Measurements from ENCODE around the gene ANKS1A.

The ANKS1A gene

GRCh38 chr6:35054106-35054742, 165.2 kb downstream of the ANKS1A start:
- Histone ChIP-seq H3K79me2 (ENCODE audit: low read length) (no peaks in the 10 kb centered on the region), H3K9me2 (replicated peaks; ENCODE audit: insufficient read depth, low read length) (no peaks in the 10 kb centered on the region), H3K4me1 (ENCODE audit: low read length) (peaks cover 2% of the 10 kb centered on the region), H3K27ac (ENCODE audit: low read length) (no peak overlapping the region), H4K20me1 (ENCODE audit: insufficient read depth, low read length) (no peaks in the 10 kb centered on the region), H3K36me3 (replicated peaks; ENCODE audit: insufficient read depth, low read length) (no peaks in the 10 kb centered on the region), H3K4me2 (ENCODE audit: low read depth, low read length) (no peak overlapping the region), H3K9me3 (replicated peaks; ENCODE audit: insufficient read depth, low read length) (no peaks in the 10 kb centered on the region), H3K9ac (ENCODE audit: low read length) (no peak overlapping the region), H3K4me3 (ENCODE audit: low read length) (no peak overlapping the region), H2AFZ (ENCODE audit: low read length) (no peak overlapping the region), H3K27me3 (replicated peaks; ENCODE audit: insufficient read depth, low read length) (no peaks in the 10 kb centered on the region), H3F3A (ENCODE audit: insufficient read depth, low read length) (no peaks in the 10 kb centered on the region)
- no peak for DNase-seq
- TF ChIP-seq CTCF (IDR thresholded peaks at IDR 0.05; ENCODE audit: low read length): no peak
- no peak for TF ChIP-seq EZH2phosphoT487 (IDR thresholded peaks at IDR 0.05; ENCODE audit: low read length)
- no peak for TF ChIP-seq EZH2 (optimal IDR thresholded peaks at IDR 0.05; ENCODE audit: low read depth, low read length)

GRCh38 chr6:35054743-35055130, 165.7 kb downstream of the ANKS1A start:
- no peaks in the 10 kb centered on the region for H3K36me3 ChIP-seq (replicated peaks; ENCODE audit: insufficient read depth, low read length)
- H3K4me2 ChIP-seq (ENCODE audit: low read depth, low read length): no peak overlapping the region
- no peaks in the 10 kb centered on the region for H3K79me2 ChIP-seq (ENCODE audit: low read length)
- H3K9ac ChIP-seq (ENCODE audit: low read length): no peak overlapping the region
- H3K27me3 ChIP-seq (replicated peaks; ENCODE audit: insufficient read depth, low read length): no peaks in the 10 kb centered on the region
- TF ChIP-seq EZH2phosphoT487 (IDR thresholded peaks at IDR 0.05; ENCODE audit: low read length) (no peak), CTCF (IDR thresholded peaks at IDR 0.05; ENCODE audit: low read length) (no peak)
- H3K4me1 ChIP-seq (ENCODE audit: low read length): no peaks in the 10 kb centered on the region
- H3K9me2 ChIP-seq (replicated peaks; ENCODE audit: insufficient read depth, low read length): no peaks in the 10 kb centered on the region
- H3K27ac ChIP-seq (ENCODE audit: low read length): no peak overlapping the region
- H4K20me1 ChIP-seq (ENCODE audit: insufficient read depth, low read length): no peaks in the 10 kb centered on the region
- H3F3A ChIP-seq (ENCODE audit: insufficient read depth, low read length): no peaks in the 10 kb centered on the region
- no peak overlapping the region for H3K4me3 ChIP-seq (ENCODE audit: low read length)
- no peaks in the 10 kb centered on the region for H3K9me3 ChIP-seq (replicated peaks; ENCODE audit: insufficient read depth, low read length)
- no peak for DNase-seq
- H2AFZ ChIP-seq (ENCODE audit: low read length): no peak overlapping the region

- no peak for TF ChIP-seq EZH2phosphoT487 (IDR thresholded peaks at IDR 0.05; ENCODE audit: low read length)
- no peak for TF ChIP-seq CTCF (IDR thresholded peaks at IDR 0.05; ENCODE audit: low read length)
- no peak for TF ChIP-seq EZH2 (optimal IDR thresholded peaks at IDR 0.05; ENCODE audit: low read depth, low read length)
- no peak for DNase-seq
- H3K27me3 ChIP-seq (replicated peaks; ENCODE audit: insufficient read depth, low read length): no peaks in the 10 kb centered on the region
Measured at GRCh38 chr6:35055891-35056290, 166.8 kb downstream of the ANKS1A start.

More at GRCh38 chr6:35055891-35056290, 166.8 kb downstream of the ANKS1A start:
- Histone ChIP-seq H3K9me2 (replicated peaks; ENCODE audit: insufficient read depth, low read length) (no peaks in the 10 kb centered on the region), H3K27ac (ENCODE audit: low read length) (no peak overlapping the region), H3K4me1 (ENCODE audit: low read length) (no peaks in the 10 kb centered on the region), H4K20me1 (ENCODE audit: insufficient read depth, low read length) (no peaks in the 10 kb centered on the region), H3K9ac (ENCODE audit: low read length) (no peak overlapping the region), H3K9me3 (replicated peaks; ENCODE audit: insufficient read depth, low read length) (no peaks in the 10 kb centered on the region), H3K79me2 (ENCODE audit: low read length) (no peaks in the 10 kb centered on the region), H3K4me2 (ENCODE audit: low read depth, low read length) (no peak overlapping the region), H2AFZ (ENCODE audit: low read length) (no peak overlapping the region), H3K36me3 (replicated peaks; ENCODE audit: insufficient read depth, low read length) (no peaks in the 10 kb centered on the region), H3F3A (ENCODE audit: insufficient read depth, low read length) (no peaks in the 10 kb centered on the region), H3K4me3 (ENCODE audit: low read length) (no peak overlapping the region)

Measured in MM.1S (cell line).